Natural killer cell treated with Interleukin-12 subunit alpha and Interleukin-12 subunit beta and Interleukin-15 and Interleukin-18, amount 100 ng/mL, for 72 hours (primary cell): ENCODE measurements around the gene SYT2. TPM values are rescaled to one million over a fixed set of nuclear protein-coding genes. Genes with fewer than 3 reads are reported as not detected.

ENCODE experiments used
- ATAC-seq, 2 donors: fragments of 150-1000 bp; cut with Tn5 transposase in 1 of 2; sonication (Bioruptor Pico), chemical (Tn5 transposase) in 1 of 2; 2 replicates each; pipeline ENCODE4 v1.10.0; 2021
- DNase-seq: peaks from one replicate; pipeline ENCODE4 v3.0.0; 2022; ENCODE audit warnings: low spot score
- H3K27ac Mint-ChIP-seq, 2 donors: 1 replicate in 1 of 2; 2 replicates in 1 of 2; pipeline ENCODE4 v1.8.0; 2022; ENCODE audit warnings: mixed read lengths in 2 of 2, mild to moderate bottlenecking in 1 of 2, moderate library complexity in 1 of 2
- H3K27me3 Mint-ChIP-seq, 2 donors: 1 replicate in 1 of 2; 2 replicates in 1 of 2; pipeline ENCODE4 v1.8.0; 2022; ENCODE audit warnings: mixed read lengths in 2 of 2
- H3K36me3 Mint-ChIP-seq: one replicate; pipeline ENCODE4 v1.8.0; 2022; ENCODE audit warnings: mixed read lengths
- H3K4me1 Mint-ChIP-seq, 2 donors: 1 replicate in 1 of 2; 2 replicates in 1 of 2; pipeline ENCODE4 v1.8.0; 2022; ENCODE audit warnings: low read depth in 2 of 2, mixed read lengths in 2 of 2, mild to moderate bottlenecking in 1 of 2
- H3K4me3 Mint-ChIP-seq: one replicate; pipeline ENCODE4 v1.8.0; 2022; ENCODE audit warnings: mixed read lengths
- H3K9me3 Mint-ChIP-seq: 2 replicates; pipeline ENCODE4 v1.8.0; 2022; ENCODE audit warnings: mixed read lengths
- total RNA-seq, 2 donors: library from RNA; stranded (reverse); gene quantifications; one replicate each; pipeline ENCODE4 v1.2.3, GENCODE V29; 2022

The SYT2 gene
- total RNA-seq, 2 donors from 2014 or later: not detected

GRCh38 chr1:202658251-202658759 is 51.9 kb downstream of the SYT2 start:
- ATAC-seq (no peak), DNase-seq (no peak)
- Mint-ChIP-seq H3K4me3 (no peak overlapping the region), H3K4me1 (no peaks in the 10 kb centered on the region), H3K27me3 (peaks cover 17 to 24% of the 10 kb centered on the region in 2 donors), H3K9me3 (no peaks in the 10 kb centered on the region), H3K36me3 (no peaks in the 10 kb centered on the region), H3K27ac (no peak overlapping the region)

GRCh38 chr1:202656951-202657646 is 53.2 kb downstream of the SYT2 start:
- Mint-ChIP-seq H3K4me3 (no peak overlapping the region), H3K27ac (no peak overlapping the region), H3K27me3 (peaks cover 15 to 28% of the 10 kb centered on the region in 2 donors), H3K9me3 (no peaks in the 10 kb centered on the region), H3K36me3 (no peaks in the 10 kb centered on the region), H3K4me1 (no peaks in the 10 kb centered on the region)
- ATAC-seq (no peak), DNase-seq (no peak)

- no peaks in the 10 kb centered on the region for H3K9me3 Mint-ChIP-seq
- no peaks in the 10 kb centered on the region for H3K36me3 Mint-ChIP-seq
- no peak overlapping the region for H3K4me3 Mint-ChIP-seq
- H3K4me1 Mint-ChIP-seq: no peaks in the 10 kb centered on the region
- peaks cover 18 to 33% of the 10 kb centered on the region in 2 donors for H3K27me3 Mint-ChIP-seq
- ATAC-seq: no peak
- DNase-seq: no peak
- no peak overlapping the region for H3K27ac Mint-ChIP-seq
Measured at GRCh38 chr1:202656057-202656456, 54.2 kb downstream of the SYT2 start.

GRCh38 chr1:202654079-202654478 is 56.2 kb downstream of the SYT2 start:
- Mint-ChIP-seq H3K4me3 (no peak overlapping the region), H3K27me3 (peaks cover 26 to 33% of the 10 kb centered on the region in 2 donors), H3K36me3 (no peaks in the 10 kb centered on the region), H3K9me3 (no peaks in the 10 kb centered on the region), H3K4me1 (no peaks in the 10 kb centered on the region), H3K27ac (no peak overlapping the region)
- DNase-seq (no peak), ATAC-seq (no peak)

- no peak for ATAC-seq
- peaks cover 31 to 33% of the 10 kb centered on the region in 2 donors for H3K27me3 Mint-ChIP-seq
- no peak for DNase-seq
- no peaks in the 10 kb centered on the region for H3K4me1 Mint-ChIP-seq
- no peaks in the 10 kb centered on the region for H3K9me3 Mint-ChIP-seq
- no peak overlapping the region for H3K27ac Mint-ChIP-seq
- H3K4me3 Mint-ChIP-seq: no peak overlapping the region
- no peaks in the 10 kb centered on the region for H3K36me3 Mint-ChIP-seq
Measured at GRCh38 chr1:202649553-202650392, 60.5 kb downstream of the SYT2 start.

- no peaks in the 10 kb centered on the region for H3K36me3 Mint-ChIP-seq
- no peak overlapping the region for H3K4me3 Mint-ChIP-seq
- H3K4me1 Mint-ChIP-seq: no peaks in the 10 kb centered on the region
- H3K9me3 Mint-ChIP-seq: no peaks in the 10 kb centered on the region
- DNase-seq: no peak
- peaks cover 31 to 41% of the 10 kb centered on the region in 2 donors for H3K27me3 Mint-ChIP-seq
- ATAC-seq: no peak
- no peak overlapping the region for H3K27ac Mint-ChIP-seq
Measured at GRCh38 chr1:202648605-202649226, 61.5 kb downstream of the SYT2 start.

- Mint-ChIP-seq H3K36me3 (no peaks in the 10 kb centered on the region), H3K9me3 (no peaks in the 10 kb centered on the region), H3K4me3 (no peak overlapping the region), H3K27ac (no peak overlapping the region), H3K27me3 (peaks cover 37 to 39% of the 10 kb centered on the region in 2 donors), H3K4me1 (peaks cover 6 to 10% of the 10 kb centered on the region in 2 donors)
- no peak for DNase-seq
- ATAC-seq: no peak
Measured at GRCh38 chr1:202645097-202645476, 65.2 kb downstream of the SYT2 start.

GRCh38 chr1:202644219-202645096 is 65.8 kb downstream of the SYT2 start:
- no peak overlapping the region for H3K27ac Mint-ChIP-seq
- H3K9me3 Mint-ChIP-seq: no peaks in the 10 kb centered on the region
- H3K4me3 Mint-ChIP-seq: no peak overlapping the region
- peaks cover 6 to 10% of the 10 kb centered on the region in 2 donors for H3K4me1 Mint-ChIP-seq
- H3K36me3 Mint-ChIP-seq: no peaks in the 10 kb centered on the region
- H3K27me3 Mint-ChIP-seq: peaks cover 41 to 44% of the 10 kb centered on the region in 2 donors
- DNase-seq (no peak), ATAC-seq (no peak)

GRCh38 chr1:202643397-202644218 is 66.6 kb downstream of the SYT2 start:
- H3K27me3 Mint-ChIP-seq: peaks cover 48% of the 10 kb centered on the region in 2 donors
- ATAC-seq (peak; percentile 29 to 36), DNase-seq (no peak)
- peak overlapping the region; percentile 59 for H3K4me3 Mint-ChIP-seq
- H3K9me3 Mint-ChIP-seq: no peaks in the 10 kb centered on the region
- no peaks in the 10 kb centered on the region for H3K36me3 Mint-ChIP-seq
- H3K27ac Mint-ChIP-seq: no peak overlapping the region
- H3K4me1 Mint-ChIP-seq: peaks cover 6 to 10% of the 10 kb centered on the region in 2 donors

- Mint-ChIP-seq H3K27me3 (peaks cover 48 to 57% of the 10 kb centered on the region in 2 donors), H3K9me3 (no peaks in the 10 kb centered on the region), H3K27ac (no peak overlapping the region), H3K36me3 (no peaks in the 10 kb centered on the region), H3K4me3 (peak overlapping the region; percentile 59), H3K4me1 (peaks cover 6 to 10% of the 10 kb centered on the region in 2 donors)
- no peak for DNase-seq
- peak in 1 of 2 donors; percentile 15 for ATAC-seq
Measured at GRCh38 chr1:202642619-202643291, 67.5 kb downstream of the SYT2 start.

- peaks cover 48 to 57% of the 10 kb centered on the region in 2 donors for H3K27me3 Mint-ChIP-seq
- peaks cover 6 to 10% of the 10 kb centered on the region in 2 donors for H3K4me1 Mint-ChIP-seq
- DNase-seq (no peak), ATAC-seq (no peak)
- no peak overlapping the region for H3K4me3 Mint-ChIP-seq
- H3K9me3 Mint-ChIP-seq: no peaks in the 10 kb centered on the region
- no peaks in the 10 kb centered on the region for H3K36me3 Mint-ChIP-seq
- H3K27ac Mint-ChIP-seq: no peak overlapping the region
Measured at GRCh38 chr1:202642212-202642611, 68.0 kb downstream of the SYT2 start.

GRCh38 chr1:202639500-202639899 is 70.8 kb downstream of the SYT2 start:
- no peaks in the 10 kb centered on the region for H3K9me3 Mint-ChIP-seq
- H3K36me3 Mint-ChIP-seq: no peaks in the 10 kb centered on the region
- DNase-seq (no peak), ATAC-seq (no peak)
- no peak overlapping the region for H3K27ac Mint-ChIP-seq
- H3K4me3 Mint-ChIP-seq: no peak overlapping the region
- peaks cover 6 to 10% of the 10 kb centered on the region in 2 donors for H3K4me1 Mint-ChIP-seq
- H3K27me3 Mint-ChIP-seq: peaks cover 36 to 51% of the 10 kb centered on the region in 2 donors
